BLaER1 (cell line): Measurements from ENCODE around the gene WASF1.

Experiments
- H3K27ac ChIP-seq: shearing (Covaris generic); formaldehyde crosslinking; 2 replicates; pipeline ENCODE4 v1.8.1; 2022
- H3K27me3 ChIP-seq: shearing (Covaris generic); formaldehyde crosslinking; 2 replicates; pipeline ENCODE4 v1.8.1; 2022
- H3K36me3 ChIP-seq: shearing (Covaris generic); formaldehyde crosslinking; 2 replicates; pipeline ENCODE4 v1.8.1; 2022
- H3K4me1 ChIP-seq: shearing (Covaris generic); formaldehyde crosslinking; 2 replicates; pipeline ENCODE4 v1.8.1; 2022
- H3K4me2 ChIP-seq: shearing (Covaris generic); formaldehyde crosslinking; 2 replicates; pipeline ENCODE4 v1.8.1; 2022
- H3K4me3 ChIP-seq: shearing (Covaris generic); formaldehyde crosslinking; 2 replicates; pipeline ENCODE4 v1.8.1; 2022
- H3K9ac ChIP-seq: shearing (Covaris generic); formaldehyde crosslinking; 2 replicates; pipeline ENCODE4 v1.8.1; 2022
- H3K9me3 ChIP-seq: shearing (Covaris generic); formaldehyde crosslinking; 2 replicates; pipeline ENCODE4 v1.8.1; 2022
- H4K20me1 ChIP-seq: shearing (Covaris generic); formaldehyde crosslinking; 2 replicates; pipeline ENCODE4 v1.8.1; 2022
- Cebpa-rat ChIP-seq: shearing (Covaris generic); IDR thresholded peaks from 2 replicates; pipeline ENCODE4 v1.8.1; 2022

Gene WASF1

DNA sequence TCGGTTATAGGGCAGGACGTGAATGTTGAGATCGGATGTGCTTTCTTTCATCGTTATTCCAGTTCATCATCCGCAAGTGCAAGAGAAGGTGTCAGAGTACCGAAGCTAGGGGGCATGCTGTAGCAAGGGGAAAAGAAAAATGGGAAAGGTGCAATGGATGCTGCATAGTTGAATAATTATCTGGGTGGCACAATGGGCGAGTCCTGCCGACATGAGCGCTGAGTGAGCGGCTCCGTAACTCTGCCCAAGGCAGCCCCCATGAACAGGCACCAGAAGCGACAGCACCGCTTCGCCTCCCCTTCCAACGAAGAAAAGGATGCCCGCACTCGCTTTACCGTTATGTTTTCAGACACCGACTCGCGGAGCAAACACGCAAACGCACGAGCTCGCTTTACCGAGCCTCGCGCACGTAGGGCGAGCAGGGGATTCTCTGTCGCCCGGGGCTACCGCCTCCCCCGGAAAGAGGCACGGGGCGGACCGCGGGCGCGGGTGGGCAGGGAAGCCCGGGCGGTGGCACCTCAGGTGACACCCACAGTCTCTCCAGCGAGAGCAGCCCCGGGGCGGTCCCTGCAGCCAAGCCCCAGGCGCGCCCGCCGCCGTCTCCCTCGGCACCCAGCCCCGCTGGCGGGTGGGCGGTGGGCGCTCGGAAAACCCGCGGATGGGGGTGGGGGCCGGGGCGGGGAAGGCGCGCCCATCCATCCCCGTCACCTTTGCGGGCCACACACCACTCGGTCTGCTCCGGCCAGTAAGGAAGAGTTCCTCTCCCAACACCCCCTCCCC, 654 bp downstream of the WASF1 start:
- H3K27ac ChIP-seq: peak overlapping the region; percentile 100
- H3K4me3 ChIP-seq: peak overlapping the region; percentile 91
- peak overlapping the region; percentile 99 for H3K9ac ChIP-seq

DNA sequence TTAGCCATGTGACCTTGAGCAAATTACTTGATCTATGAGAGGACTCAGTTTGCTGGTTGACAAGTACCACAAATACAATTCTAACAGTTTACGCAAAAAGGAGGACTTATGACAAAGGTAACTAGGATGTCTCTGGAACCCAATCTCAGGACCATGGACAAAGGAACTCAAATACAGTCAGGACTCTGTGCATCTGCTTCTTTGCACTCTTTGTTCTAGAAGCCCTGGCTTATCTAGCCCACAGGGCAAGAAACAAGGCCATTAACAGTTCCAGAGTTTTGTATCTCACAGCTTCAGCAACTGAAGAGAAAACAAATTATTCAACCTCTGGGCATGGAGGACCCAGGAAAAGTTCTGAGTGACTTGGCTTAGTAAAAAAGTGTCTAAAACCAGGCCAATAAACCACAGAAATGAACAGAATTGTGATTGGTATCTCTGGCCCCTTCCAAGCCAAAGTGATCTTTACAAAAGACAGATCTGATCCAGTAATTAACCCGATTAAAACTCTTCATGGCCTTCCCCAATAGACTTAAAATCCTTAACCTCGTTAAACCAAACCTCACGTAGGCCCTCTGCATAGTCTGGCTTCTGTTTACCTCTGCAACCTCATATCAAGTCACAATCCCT, 5.9 kb downstream of the WASF1 start:
- H3K27me3 ChIP-seq: no peaks in the 10 kb centered on the region
- H3K27ac ChIP-seq: no peak overlapping the region
- no peak for TF ChIP-seq Cebpa-rat
- H4K20me1 ChIP-seq: peaks cover 100% of the 10 kb centered on the region
- peaks cover 26% of the 10 kb centered on the region for H3K9me3 ChIP-seq
- peaks cover 20% of the 10 kb centered on the region for H3K36me3 ChIP-seq
- no peak overlapping the region for H3K9ac ChIP-seq
- H3K4me1 ChIP-seq: peaks cover 13% of the 10 kb centered on the region
- no peak overlapping the region for H3K4me2 ChIP-seq
- no peak overlapping the region for H3K4me3 ChIP-seq

More for the DNA sequence above, 654 bp downstream of the WASF1 start:
- Histone ChIP-seq H3K4me2 (peak overlapping the region; percentile 81), H3K36me3 (peaks cover 14% of the 10 kb centered on the region; the same call in 1 of the 2 replicates), H3K4me1 (peaks cover 43% of the 10 kb centered on the region), H3K27me3 (no peaks in the 10 kb centered on the region), H4K20me1 (peaks cover 84% of the 10 kb centered on the region), H3K9me3 (no peaks in the 10 kb centered on the region)
- no peak for TF ChIP-seq Cebpa-rat

DNA sequence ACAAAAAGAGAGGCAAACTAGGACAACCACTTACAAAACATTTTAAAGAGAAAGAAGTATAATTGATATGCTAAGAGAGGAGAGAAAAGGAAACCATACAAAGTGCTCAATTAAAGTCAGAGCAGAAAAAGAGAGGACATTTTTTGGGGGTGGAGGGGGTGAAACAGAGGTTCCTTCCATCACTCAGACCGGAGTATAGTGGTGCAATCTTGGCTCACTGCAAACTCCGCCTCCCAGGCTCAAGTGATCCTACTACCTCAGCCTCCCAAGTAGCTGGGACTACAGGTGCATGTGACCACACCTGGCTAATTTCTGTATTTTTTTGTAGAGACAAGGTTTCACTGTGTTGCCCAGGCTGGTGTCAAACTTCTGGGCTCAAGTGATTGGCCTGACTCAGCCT, 9.4 kb downstream of the WASF1 start:
- no peak overlapping the region for H3K27ac ChIP-seq
- H3K9ac ChIP-seq: no peak overlapping the region
- TF ChIP-seq Cebpa-rat: no peak
- no peaks in the 10 kb centered on the region for H3K4me1 ChIP-seq
- H3K4me2 ChIP-seq: no peak overlapping the region
- H3K36me3 ChIP-seq: peaks cover 27% of the 10 kb centered on the region
- H4K20me1 ChIP-seq: peaks cover 100% of the 10 kb centered on the region
- no peak overlapping the region for H3K4me3 ChIP-seq
- peaks cover 26% of the 10 kb centered on the region for H3K9me3 ChIP-seq
- no peaks in the 10 kb centered on the region for H3K27me3 ChIP-seq

DNA sequence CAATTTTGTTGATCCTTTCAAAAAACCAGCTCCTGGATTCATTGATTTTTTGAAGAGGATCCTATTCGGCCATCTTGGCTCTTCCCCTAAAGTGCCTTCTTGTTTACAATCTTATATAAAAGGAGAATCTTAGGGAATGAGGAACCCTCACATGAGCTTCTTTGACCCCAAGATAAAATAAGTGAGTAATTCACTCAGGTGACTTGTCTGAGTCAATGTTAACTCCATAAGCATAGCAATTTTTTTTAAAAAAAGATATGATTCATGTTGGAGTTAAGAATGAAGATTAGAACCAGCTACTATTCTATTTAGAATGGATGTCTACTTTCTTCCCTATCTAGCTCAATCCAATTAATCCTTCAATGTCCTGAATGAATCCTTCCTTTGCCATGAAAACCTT, 21.0 kb downstream of the WASF1 start:
- H3K27me3 ChIP-seq: no peaks in the 10 kb centered on the region
- H4K20me1 ChIP-seq: peaks cover 14% of the 10 kb centered on the region
- H3K4me1 ChIP-seq: no peaks in the 10 kb centered on the region
- no peak overlapping the region for H3K4me3 ChIP-seq
- H3K9me3 ChIP-seq: peaks cover 26% of the 10 kb centered on the region
- no peak overlapping the region for H3K9ac ChIP-seq
- no peak overlapping the region for H3K4me2 ChIP-seq
- H3K36me3 ChIP-seq: peaks cover 20% of the 10 kb centered on the region
- H3K27ac ChIP-seq: no peak overlapping the region
- no peak for TF ChIP-seq Cebpa-rat

DNA sequence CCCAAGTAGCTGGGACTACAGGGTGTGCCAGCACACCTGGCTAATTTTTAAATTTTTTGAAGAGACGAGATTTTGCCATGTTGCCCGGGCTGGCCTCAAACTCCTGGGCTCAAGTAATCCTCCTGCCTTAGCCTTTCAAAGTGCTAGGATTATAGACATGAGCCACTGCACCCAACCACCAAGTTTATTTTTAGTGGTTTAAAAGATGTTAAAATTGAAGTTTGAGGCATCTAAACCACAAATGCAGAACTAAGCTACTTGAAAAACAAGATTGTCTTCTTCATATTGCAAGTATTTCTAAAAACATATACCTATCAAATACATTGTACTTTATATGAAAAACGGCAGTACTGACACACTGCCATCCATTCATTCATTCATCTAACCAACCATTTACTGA, 31.6 kb downstream of the WASF1 start:
- Histone ChIP-seq H4K20me1 (peaks cover 37% of the 10 kb centered on the region; the same call in 1 of the 2 replicates), H3K27me3 (no peaks in the 10 kb centered on the region), H3K4me3 (no peak overlapping the region), H3K36me3 (0 out of 2 replicates have a peak, but pooled peaks cover 14% of the 10 kb centered on the region), H3K9me3 (peaks cover 3% of the 10 kb centered on the region), H3K9ac (no peak overlapping the region), H3K4me1 (peaks cover 22% of the 10 kb centered on the region), H3K27ac (peak overlapping the region; percentile 1; the same call in 1 of the 2 replicates), H3K4me2 (peak overlapping the region; percentile 59)
- no peak for TF ChIP-seq Cebpa-rat

DNA sequence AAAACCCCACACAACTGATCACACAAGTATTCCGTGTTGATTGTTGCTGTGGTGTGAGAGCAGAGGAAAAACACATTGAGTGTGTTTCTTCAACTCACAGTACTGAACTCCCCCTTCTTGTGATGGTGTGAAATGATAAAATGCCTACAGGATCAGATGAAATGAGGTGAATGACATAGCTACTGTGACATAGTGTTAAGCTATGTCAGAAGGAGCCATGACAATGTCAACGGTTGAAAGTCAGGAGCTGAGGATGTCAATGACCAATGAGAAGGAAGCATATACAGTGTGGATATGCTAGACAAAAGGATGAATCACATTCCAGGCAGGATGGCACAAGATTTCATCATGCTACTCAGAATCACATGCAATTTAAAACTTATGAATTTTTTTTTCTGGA, 38.8 kb downstream of the WASF1 start:
- Histone ChIP-seq H4K20me1 (peaks cover 5% of the 10 kb centered on the region), H3K27me3 (no peaks in the 10 kb centered on the region), H3K27ac (no peak overlapping the region), H3K9me3 (peaks cover 64% of the 10 kb centered on the region), H3K4me3 (no peak overlapping the region), H3K9ac (no peak overlapping the region), H3K4me2 (no peak overlapping the region), H3K36me3 (peaks cover 57% of the 10 kb centered on the region), H3K4me1 (no peaks in the 10 kb centered on the region)
- TF ChIP-seq Cebpa-rat: no peak

DNA sequence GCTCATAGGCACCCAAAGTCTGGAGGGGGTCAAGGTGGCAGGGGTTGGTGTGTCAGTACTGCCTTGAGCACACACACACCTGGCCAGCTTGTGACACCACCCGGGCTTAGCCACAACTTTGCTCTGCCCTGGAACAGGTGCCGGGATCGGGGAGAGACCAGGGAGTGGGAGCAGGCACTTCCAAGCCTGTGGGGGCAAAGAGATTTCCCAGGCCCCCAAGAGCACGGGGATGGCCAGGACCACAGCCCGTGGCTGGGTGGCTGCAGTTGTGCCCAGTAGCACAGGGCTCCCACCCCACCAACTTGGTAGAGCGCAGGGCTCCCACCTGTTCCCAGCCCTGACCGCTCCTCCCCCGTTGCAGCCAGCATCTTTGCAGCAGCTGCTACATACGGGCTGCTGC, 40.4 kb downstream of the WASF1 start:
- Histone ChIP-seq H3K27ac (no peak overlapping the region), H3K36me3 (peaks cover 67% of the 10 kb centered on the region), H4K20me1 (peaks cover 5% of the 10 kb centered on the region), H3K4me2 (no peak overlapping the region), H3K9me3 (peaks cover 69% of the 10 kb centered on the region), H3K4me1 (no peaks in the 10 kb centered on the region), H3K27me3 (no peaks in the 10 kb centered on the region), H3K9ac (no peak overlapping the region), H3K4me3 (peak overlapping the region; percentile 34)
- no peak for TF ChIP-seq Cebpa-rat

GRCh38 chr6:110137924-110138887, 41.3 kb downstream of the WASF1 start:
- Histone ChIP-seq H3K27me3 (no peaks in the 10 kb centered on the region), H3K27ac (no peak overlapping the region), H3K9ac (no peak overlapping the region), H4K20me1 (peaks cover 5% of the 10 kb centered on the region), H3K9me3 (peaks cover 75% of the 10 kb centered on the region), H3K4me2 (no peak overlapping the region), H3K36me3 (peaks cover 70% of the 10 kb centered on the region), H3K4me3 (peak overlapping the region; percentile 34), H3K4me1 (no peaks in the 10 kb centered on the region)
- TF ChIP-seq Cebpa-rat: no peak

DNA sequence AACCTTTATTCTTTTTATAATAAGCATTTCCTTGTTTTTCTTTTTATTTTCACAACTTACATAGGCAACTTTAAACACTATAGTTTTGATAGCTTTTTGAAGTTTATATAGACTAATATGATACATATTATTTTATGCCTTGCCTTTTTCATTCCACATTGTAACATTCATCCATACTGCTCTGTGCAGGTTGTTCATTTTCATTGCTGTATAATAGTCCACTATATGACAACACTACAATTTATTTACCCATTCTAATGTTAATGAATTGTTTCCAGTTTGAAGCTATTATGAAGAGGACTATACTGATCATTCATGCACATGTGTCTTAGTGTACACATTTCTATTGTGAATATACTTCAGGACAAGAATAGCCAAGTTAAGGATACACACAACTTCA, 49.1 kb downstream of the WASF1 start:
- H3K27ac ChIP-seq: no peak overlapping the region
- no peak overlapping the region for H3K4me2 ChIP-seq
- peaks cover 17% of the 10 kb centered on the region for H3K9me3 ChIP-seq
- H3K27me3 ChIP-seq: no peaks in the 10 kb centered on the region
- H4K20me1 ChIP-seq: peaks cover 20% of the 10 kb centered on the region; the same call in 1 of the 2 replicates
- no peak overlapping the region for H3K4me3 ChIP-seq
- TF ChIP-seq Cebpa-rat: no peak
- no peak overlapping the region for H3K9ac ChIP-seq
- H3K36me3 ChIP-seq: peaks cover 38% of the 10 kb centered on the region
- H3K4me1 ChIP-seq: peaks cover 3% of the 10 kb centered on the region; the same call in 1 of the 2 replicates
